DMS53 (cell line): ENCODE data around the gene RAPGEF1.
"Not testable (repeated sequence)": the region's sequence is repeated elsewhere in the genome, so short reads cannot be mapped to it uniquely, and the experiment has no call there.

Experiments
- DNase-seq: peaks from one replicate; lab custom pipeline; 2025; lab: John Stamatoyannopoulos, UW

The RAPGEF1 gene

GRCh38 chr9:131557855-131558548 lies 181.9 kb downstream of the RAPGEF1 start:
- no peak for DNase-seq

- DNase-seq = no peak
These were observed 183.8 kb downstream of the RAPGEF1 start for GRCh38 chr9:131555841-131556673.

DNA sequence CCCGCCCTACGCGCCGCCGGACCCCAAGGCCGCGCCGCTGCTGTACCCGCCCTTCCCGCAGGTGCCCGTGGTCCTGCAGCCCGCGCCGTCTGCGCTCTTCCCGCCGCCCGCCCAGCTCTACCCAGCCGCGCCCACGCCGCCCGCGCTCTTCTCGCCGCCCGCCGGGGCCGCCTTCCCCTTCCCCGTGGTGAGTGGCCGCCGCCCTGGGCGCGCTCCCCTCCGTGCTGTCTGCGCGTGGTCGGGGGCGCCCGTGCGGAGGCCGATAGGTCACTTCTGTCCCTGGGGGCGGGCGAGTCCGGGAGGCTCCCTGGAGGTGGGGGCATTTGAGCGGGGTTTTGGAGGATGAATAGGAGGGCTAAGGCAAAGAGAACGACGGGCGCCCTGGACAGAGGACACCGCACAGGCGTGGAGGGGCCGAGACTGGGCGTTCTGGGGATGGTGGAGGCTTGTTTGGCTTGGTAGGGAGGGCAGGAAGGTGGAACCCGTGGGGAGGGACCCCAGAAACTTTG lies 185.0 kb downstream of the RAPGEF1 start:
- no peak for DNase-seq

- DNase-seq = peak; percentile 20
These were observed 185.6 kb downstream of the RAPGEF1 start for GRCh38 chr9:131554087-131554842.

DNA sequence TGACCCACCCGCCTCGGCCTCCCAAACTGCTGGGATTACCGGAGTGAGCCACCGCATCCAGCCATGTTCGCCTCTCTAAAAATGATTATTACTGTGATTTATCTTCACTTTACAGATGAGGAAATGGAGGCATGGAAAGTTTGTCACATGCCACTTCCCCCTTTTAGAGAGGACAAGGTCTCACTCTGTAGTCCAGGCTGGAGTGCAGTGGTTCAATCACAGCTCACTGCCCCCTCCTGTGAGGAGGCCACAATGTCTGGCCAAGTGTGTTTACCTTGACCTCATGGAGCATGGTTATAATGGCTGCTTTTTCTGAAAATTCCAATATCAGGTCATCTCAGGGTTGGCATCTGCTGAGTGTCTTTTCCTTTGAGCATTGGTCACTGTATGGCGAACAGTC lies 187.8 kb downstream of the RAPGEF1 start:
- DNase-seq = no peak

DNA sequence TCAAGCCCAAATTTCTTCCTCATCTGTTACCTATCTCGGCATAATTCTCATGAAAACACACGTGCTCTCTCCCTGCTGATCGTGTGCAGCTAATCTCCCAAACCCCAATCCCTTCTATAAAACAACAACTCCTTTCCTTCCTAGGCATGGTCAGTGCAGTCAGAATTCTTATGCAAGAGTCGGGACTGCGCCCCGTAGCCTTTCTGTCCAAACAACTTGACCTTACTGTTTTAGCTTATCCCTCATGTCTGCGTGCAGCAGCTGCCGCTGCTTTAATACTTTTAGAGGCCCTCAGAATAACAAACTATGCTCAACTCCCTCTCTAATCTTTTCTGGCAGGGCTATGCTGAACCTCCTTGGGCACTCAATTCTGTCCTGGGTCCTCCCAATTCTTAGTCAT lies 189.4 kb downstream of the RAPGEF1 start:
- DNase-seq = not testable (repeated sequence)

GRCh38 chr9:131549186-131549585 lies 190.7 kb downstream of the RAPGEF1 start:
- not testable (repeated sequence) for DNase-seq

- DNase-seq = peak; percentile 82
These were observed 193.4 kb downstream of the RAPGEF1 start for GRCh38 chr9:131546336-131547084.

DNA sequence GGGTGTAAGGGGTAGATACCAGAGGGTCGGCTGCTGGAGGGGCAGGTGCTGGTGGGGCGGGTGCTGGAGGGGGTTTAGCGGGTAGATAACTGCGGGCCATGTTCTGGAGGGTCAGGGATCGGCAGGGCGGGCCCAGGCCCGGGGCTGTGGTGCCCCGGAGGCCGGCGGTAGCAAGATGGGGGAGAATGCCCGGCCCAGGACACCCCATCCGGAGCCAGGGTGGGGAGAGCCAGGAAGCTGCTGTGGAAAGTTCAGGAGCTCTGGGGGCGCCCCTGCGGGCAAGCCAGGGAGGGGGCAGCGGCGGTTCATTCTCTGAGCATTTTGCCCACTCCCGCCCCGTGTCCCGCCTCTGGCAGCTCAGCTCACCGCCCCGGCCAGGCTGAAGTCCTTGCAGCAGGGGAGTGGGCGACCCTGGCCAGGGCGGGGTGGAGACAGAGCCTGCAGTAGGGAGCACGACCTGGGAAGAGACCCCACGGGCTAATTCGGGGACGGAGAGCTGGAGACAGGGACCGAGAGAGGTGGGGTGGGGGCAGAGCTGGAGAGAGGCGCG lies 194.0 kb downstream of the RAPGEF1 start:
- DNase-seq = peak; percentile 70

GRCh38 chr9:131545003-131545785 lies 194.7 kb downstream of the RAPGEF1 start, which contains the start of gene PRRT1B:
Gene PRRT1B, plus strand, starts transcription at chr9:131545523. Its CDS starts 93 bp downstream, at chr9:131545616.
- peak; percentile 98 for DNase-seq

GRCh38 chr9:131543141-131543540 lies 196.7 kb downstream of the RAPGEF1 start:
- DNase-seq = peak; percentile 45

DNA sequence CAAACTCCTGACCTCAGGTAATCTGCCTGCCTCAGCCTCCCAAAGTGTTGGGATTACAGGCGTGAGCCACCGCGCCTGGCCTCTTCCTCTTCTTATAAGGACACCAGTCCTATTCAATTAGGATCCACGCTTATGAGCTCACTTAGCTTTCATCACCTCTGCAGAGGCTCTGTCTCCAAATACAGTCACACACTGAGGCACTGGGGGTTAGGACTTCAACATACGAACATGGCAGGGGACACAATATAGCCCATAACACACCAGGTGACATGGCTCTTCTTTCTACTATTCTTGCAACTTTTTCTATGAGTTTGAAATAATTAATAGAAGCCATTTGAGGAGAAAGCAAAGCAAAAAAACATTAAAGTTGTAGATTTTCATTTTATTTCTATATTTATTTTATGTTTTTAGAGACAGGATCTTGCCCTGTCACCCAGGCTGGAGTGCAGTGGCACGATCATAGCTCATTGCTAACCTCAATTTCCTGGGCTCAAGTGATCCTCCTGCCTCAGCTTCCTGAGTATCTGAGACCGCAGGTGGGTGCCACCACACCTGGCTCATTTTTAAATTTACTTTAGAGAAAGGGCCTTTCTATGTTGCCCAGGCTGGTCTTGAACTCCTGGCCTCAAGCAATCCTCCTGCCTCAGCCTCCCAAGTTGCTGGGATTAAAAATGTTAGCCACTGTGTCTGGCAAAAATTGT lies 200.5 kb downstream of the RAPGEF1 start:
- no peak for DNase-seq

DNA sequence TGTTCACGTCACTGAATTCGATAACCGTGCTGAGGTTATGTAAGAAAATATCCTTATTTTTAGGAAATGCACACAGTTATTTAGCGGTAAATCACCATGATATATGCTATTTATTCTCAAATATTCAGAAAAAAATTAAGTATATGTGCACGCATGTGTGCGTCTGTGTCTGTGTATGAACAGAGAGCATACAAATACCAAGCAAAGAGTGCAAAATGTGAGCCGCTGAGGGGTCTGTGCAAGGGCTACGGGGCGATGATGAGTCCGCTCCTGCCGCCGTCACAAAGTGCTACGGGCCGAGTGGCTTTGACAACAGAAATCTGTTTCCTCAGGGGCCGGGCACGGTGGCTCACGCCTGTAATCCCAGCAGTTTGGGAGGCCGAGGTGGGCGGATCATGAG lies 201.9 kb downstream of the RAPGEF1 start:
- DNase-seq = no peak

DNA sequence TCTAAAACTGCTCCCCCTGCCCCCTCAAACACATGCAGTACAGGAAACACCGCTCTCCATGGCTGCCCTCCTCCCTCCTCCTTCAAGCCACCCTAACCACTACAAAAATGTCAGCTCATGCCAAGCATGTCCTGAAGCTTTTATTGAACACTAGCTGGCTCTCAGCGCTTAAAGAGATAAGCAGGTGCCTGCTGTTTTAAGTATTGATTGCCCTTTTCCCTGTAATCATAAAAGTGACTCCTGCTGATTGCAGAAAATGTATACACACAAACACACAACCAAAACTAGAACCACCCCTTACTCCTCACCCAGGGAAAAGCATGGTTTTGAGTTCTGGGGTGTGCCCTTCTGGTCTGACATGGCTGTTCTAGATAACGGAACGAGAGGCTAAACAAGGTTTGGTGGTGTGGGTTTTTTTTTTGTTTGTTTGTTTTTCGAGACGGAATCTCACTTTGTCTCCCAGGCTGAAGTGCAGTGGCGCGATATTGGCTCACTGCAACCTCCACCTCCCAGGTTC lies 205.1 kb downstream of the RAPGEF1 start:
- peak; percentile 21 for DNase-seq

- DNase-seq = peak; percentile 94
These were observed 208.7 kb downstream of the RAPGEF1 start, which contains the start of gene UCK1 for GRCh38 chr9:131530920-131531832. Gene UCK1, minus strand, starts transcription at chr9:131531263. Its CDS starts 89 bp downstream, at chr9:131531174.

GRCh38 chr9:131530546-131530919 lies 209.3 kb downstream of the RAPGEF1 start:
- DNase-seq = peak; percentile 80

DNA sequence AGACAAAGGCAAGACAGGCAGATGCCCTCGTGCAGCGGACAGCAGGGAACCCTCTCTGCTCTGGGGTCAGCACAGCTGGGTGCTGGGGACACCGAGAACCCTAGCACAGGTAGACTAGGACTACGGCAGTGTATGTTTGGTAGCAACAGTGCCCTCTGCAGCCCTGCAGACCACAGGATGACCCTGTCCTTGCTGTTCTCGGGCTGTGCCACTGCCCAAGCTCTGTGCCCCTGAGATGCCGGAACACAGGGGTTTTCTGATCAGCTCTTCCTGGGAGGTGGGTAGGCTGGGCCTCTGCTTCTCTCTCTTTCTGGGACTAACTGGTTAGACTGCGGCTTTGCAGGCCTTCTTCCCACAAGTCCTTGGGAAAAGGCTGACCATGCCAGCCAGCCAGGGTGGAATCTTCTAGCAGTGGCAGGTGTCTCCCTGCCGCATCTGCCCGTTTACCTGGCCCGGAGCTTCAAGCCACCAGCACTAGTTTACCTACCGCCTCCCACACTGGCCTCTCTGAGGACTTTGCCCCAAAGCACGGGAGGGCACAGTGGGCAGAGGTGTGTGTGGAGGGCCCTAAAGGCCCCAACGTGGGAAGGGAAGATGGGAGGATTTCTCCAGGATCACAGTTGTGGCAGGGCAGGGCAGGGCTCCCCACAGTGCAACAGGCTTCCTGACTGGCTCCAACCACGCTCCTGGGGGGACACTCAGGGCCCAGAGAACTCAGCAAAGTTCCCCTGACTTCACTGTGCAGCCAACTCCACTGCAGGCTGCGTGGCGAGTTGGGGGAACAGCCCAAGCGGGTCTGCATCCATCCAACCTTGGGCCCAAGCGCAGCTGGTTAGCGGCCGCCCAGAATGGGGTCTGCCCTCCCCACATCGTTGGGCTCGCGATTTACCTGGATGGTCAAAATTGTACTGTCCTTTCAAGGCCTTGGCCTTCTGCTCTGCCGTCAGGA lies 210.0 kb downstream of the RAPGEF1 start:
- peak; percentile 32 for DNase-seq
